Measurements from ENCODE around the gene ZNF516.

ZNF516 gene

DNA sequence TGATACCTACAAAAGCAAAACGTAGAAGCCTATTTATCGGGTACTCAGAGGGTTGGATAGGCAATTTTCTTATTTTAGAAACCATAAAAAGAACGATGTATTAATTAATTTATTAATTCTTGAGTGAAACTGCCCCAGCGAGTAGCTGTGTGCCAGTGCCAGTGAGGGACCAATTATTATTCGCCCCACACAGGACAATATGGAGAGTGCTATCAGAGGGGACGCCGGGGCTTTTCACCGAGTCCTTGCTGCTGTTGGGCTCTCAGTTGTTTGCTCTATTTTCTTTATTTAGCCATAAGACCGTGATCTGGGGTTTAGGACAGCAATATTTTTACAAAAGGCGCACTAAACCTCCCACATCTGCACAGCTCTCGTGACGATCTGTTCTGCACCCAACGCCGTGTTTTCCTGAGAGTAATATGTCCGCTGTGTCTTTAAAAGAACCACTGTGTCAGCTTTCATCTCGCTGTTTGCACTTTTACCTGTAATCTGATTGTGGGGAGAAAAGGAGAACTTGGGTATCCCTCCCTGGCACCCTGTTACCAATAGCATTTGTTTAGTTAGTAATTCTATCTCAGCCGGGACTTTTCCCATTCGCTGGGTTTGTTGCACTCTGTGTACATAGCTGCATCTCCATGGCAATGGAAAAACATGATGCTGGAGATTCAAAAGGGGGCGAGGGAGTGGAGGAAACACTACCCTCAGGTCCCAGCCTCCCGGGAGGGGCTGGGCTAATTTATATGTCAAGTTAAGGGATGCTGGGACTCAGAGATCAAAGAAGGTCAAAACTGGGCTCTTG lies 30.1 kb upstream of the ZNF516 start:
- no peaks in the 10 kb centered on the region for H3K36me3 ChIP-seq (ENCODE audit: control insufficient read depth, insufficient read depth, low read length)
- peak overlapping the region; percentile 29 for H3K4me3 ChIP-seq (ENCODE audit: insufficient read depth, low read depth, low read length)
- peak overlapping the region; percentile 92 for H3K27ac ChIP-seq (ENCODE audit: insufficient read depth, low read depth, low read length, poor library complexity, severe bottlenecking)
- H3K9me3 ChIP-seq (ENCODE audit: control insufficient read depth, low read length) = no peaks in the 10 kb centered on the region
- 52 to 63% methylated on average over 20 of the region's 20 CpGs for WGBS, 2 experiments
- no peaks in the 10 kb centered on the region for H3K27me3 ChIP-seq (ENCODE audit: control insufficient read depth, insufficient read depth, low read length, poor library complexity, severe bottlenecking)
- H3K4me1 ChIP-seq (ENCODE audit: control insufficient read depth, insufficient read depth, low read length) = peaks cover 40% of the 10 kb centered on the region

DNA sequence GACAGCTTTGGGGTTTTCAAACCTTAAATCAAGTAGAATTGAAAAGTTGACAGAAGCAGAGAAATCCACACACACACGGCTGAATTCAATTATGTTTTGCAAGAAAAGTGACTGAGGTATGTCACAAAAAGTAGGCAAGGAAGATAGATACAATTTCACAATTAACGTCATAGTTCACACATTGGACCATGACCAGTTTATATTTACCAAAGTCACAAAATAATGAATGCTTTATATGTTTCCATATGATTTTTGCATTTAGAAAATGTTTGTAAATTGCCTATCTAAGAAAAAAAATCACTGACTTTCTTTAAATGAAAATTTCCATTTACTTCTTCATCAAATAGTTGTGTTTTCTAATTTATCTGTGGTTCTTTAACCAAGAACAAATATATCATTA lies 29.4 kb upstream of the ZNF516 start:
- H3K36me3 ChIP-seq (ENCODE audit: control insufficient read depth, insufficient read depth, low read length) = no peaks in the 10 kb centered on the region
- H3K27me3 ChIP-seq (ENCODE audit: control insufficient read depth, insufficient read depth, low read length, poor library complexity, severe bottlenecking) = no peaks in the 10 kb centered on the region
- 90 to 100% methylated on average over 1 to 2 of the region's 2 CpGs for WGBS, 2 experiments
- H3K27ac ChIP-seq (ENCODE audit: insufficient read depth, low read depth, low read length, poor library complexity, severe bottlenecking) = no peak overlapping the region
- H3K4me1 ChIP-seq (ENCODE audit: control insufficient read depth, insufficient read depth, low read length) = peaks cover 45% of the 10 kb centered on the region
- no peak overlapping the region for H3K4me3 ChIP-seq (ENCODE audit: insufficient read depth, low read depth, low read length)
- H3K9me3 ChIP-seq (ENCODE audit: control insufficient read depth, low read length) = no peaks in the 10 kb centered on the region

DNA sequence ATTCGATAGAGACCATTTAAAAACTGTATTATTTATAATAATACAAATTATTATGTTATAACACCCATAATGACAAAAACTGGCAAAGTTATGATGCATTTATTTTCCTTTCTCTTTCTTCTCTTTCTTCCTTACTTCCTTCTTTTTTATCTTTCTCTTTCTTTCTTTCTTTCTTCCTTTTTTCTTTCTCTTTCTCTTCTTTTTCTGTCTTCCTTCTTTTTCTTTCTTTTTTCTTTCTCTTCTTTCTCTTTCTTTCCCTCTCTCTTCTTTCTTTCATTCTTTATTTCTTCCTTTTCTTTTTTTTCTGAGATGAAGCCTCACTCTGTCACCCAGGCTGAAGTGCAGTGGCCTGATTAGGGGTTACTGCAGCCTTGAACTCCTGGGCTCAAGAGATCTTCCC lies 27.5 kb upstream of the ZNF516 start:
- Histone ChIP-seq H3K27me3 (ENCODE audit: control insufficient read depth, insufficient read depth, low read length, poor library complexity, severe bottlenecking) (no peaks in the 10 kb centered on the region), H3K27ac (ENCODE audit: insufficient read depth, low read depth, low read length, poor library complexity, severe bottlenecking) (no peak overlapping the region), H3K9me3 (ENCODE audit: control insufficient read depth, low read length) (no peaks in the 10 kb centered on the region), H3K4me1 (ENCODE audit: control insufficient read depth, insufficient read depth, low read length) (peaks cover 46% of the 10 kb centered on the region), H3K4me3 (ENCODE audit: insufficient read depth, low read depth, low read length) (no peak overlapping the region), H3K36me3 (ENCODE audit: control insufficient read depth, insufficient read depth, low read length) (no peaks in the 10 kb centered on the region)
- WGBS, 2 experiments = no CpG with 5 or more reads among the region's 1 CpG

- 52 to 56% methylated on average over 19 of the region's 19 CpGs for WGBS, 2 experiments
- Histone ChIP-seq H3K9me3 (ENCODE audit: control insufficient read depth, low read length) (no peaks in the 10 kb centered on the region), H3K36me3 (ENCODE audit: control insufficient read depth, insufficient read depth, low read length) (no peaks in the 10 kb centered on the region), H3K27ac (ENCODE audit: insufficient read depth, low read depth, low read length, poor library complexity, severe bottlenecking) (no peak overlapping the region), H3K4me3 (ENCODE audit: insufficient read depth, low read depth, low read length) (no peak overlapping the region), H3K27me3 (ENCODE audit: control insufficient read depth, insufficient read depth, low read length, poor library complexity, severe bottlenecking) (no peaks in the 10 kb centered on the region), H3K4me1 (ENCODE audit: control insufficient read depth, insufficient read depth, low read length) (peaks cover 46% of the 10 kb centered on the region)
Measured at GRCh38 chr18:76522122-76522503, 27.1 kb upstream of the ZNF516 start.

DNA sequence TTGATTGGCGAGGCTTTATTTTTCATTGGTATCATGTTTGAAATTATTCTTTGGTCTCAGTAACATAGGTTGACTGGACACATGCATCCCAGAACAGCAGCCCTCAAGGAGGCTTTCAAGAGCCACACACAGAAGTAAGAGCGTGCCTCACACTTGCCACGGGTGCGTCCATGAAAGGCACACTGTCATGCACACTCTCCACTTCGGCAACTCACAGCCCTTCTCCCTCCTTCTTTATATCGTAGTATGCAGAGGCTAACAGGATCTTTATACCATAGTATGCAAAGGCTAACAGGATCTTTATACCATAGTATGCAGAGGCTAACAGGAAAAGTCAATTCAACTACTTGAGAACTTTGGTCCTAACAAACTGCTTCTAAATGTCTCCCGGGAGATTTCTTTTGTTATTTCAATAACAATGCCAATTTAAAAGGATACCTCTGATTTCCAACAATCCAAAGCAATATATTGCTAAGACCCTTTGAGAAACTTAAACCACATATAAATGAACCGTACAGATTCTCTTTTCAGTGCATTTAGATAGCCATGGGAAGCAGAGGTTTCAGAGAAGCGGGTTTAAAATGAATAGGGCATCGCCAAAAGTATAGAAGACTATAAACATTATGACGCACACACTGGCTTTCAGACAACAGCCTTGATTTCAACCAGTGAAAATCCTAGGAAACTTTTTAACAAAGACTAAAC lies 26.5 kb upstream of the ZNF516 start:
- no peaks in the 10 kb centered on the region for H3K27me3 ChIP-seq (ENCODE audit: control insufficient read depth, insufficient read depth, low read length, poor library complexity, severe bottlenecking)
- no peak overlapping the region for H3K27ac ChIP-seq (ENCODE audit: insufficient read depth, low read depth, low read length, poor library complexity, severe bottlenecking)
- 65 to 68% methylated on average over 11 of the region's 11 CpGs for WGBS, 2 experiments
- H3K36me3 ChIP-seq (ENCODE audit: control insufficient read depth, insufficient read depth, low read length) = no peaks in the 10 kb centered on the region
- peaks cover 46% of the 10 kb centered on the region for H3K4me1 ChIP-seq (ENCODE audit: control insufficient read depth, insufficient read depth, low read length)
- no peaks in the 10 kb centered on the region for H3K9me3 ChIP-seq (ENCODE audit: control insufficient read depth, low read length)
- no peak overlapping the region for H3K4me3 ChIP-seq (ENCODE audit: insufficient read depth, low read depth, low read length)

DNA sequence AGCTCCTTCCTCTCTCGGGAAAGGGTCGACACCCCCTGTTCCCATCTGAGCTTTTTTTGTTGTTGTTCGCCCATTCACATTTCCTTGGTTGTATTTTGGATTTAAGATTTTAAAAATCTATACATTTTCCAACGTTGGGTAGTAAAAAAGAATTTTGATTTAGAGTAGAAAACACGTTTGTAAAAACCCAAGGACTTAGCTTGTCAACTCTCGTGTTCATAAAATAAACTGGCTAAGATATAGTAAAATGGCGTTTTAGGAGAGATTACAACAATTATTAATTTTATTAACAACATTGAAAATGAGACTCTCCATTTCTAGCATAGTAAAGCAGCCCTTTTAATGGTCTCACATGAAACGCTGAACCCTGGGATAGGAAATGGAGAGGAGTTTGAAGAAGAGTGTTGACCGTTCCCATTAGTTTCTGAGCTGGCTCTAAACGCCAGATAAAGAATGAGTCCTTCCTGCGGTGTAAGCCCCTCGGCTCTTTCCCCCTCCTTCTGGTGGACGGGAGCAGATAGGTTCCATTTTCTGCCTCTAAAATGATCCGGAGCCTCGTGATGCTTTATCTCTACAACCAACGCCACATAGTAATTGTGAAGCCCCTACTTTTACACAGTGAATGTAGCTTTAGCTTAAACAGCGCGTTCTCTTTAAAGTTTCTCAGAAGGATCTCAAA lies 24.0 kb upstream of the ZNF516 start:
- no peaks in the 10 kb centered on the region for H3K36me3 ChIP-seq (ENCODE audit: control insufficient read depth, insufficient read depth, low read length)
- peak overlapping the region; percentile 20 for H3K4me3 ChIP-seq (ENCODE audit: insufficient read depth, low read depth, low read length)
- peaks cover 30% of the 10 kb centered on the region for H3K4me1 ChIP-seq (ENCODE audit: control insufficient read depth, insufficient read depth, low read length)
- H3K27me3 ChIP-seq (ENCODE audit: control insufficient read depth, insufficient read depth, low read length, poor library complexity, severe bottlenecking) = no peaks in the 10 kb centered on the region
- 12 to 18% methylated on average over 15 of the region's 18 CpGs for WGBS, 2 experiments
- H3K27ac ChIP-seq (ENCODE audit: insufficient read depth, low read depth, low read length, poor library complexity, severe bottlenecking) = peak overlapping the region; percentile 71
- no peaks in the 10 kb centered on the region for H3K9me3 ChIP-seq (ENCODE audit: control insufficient read depth, low read length)

GRCh38 chr18:76518123-76518859 lies 23.2 kb upstream of the ZNF516 start:
- peak overlapping the region; percentile 20 for H3K4me3 ChIP-seq (ENCODE audit: insufficient read depth, low read depth, low read length)
- no peaks in the 10 kb centered on the region for H3K36me3 ChIP-seq (ENCODE audit: control insufficient read depth, insufficient read depth, low read length)
- H3K27me3 ChIP-seq (ENCODE audit: control insufficient read depth, insufficient read depth, low read length, poor library complexity, severe bottlenecking) = no peaks in the 10 kb centered on the region
- peaks cover 30% of the 10 kb centered on the region for H3K4me1 ChIP-seq (ENCODE audit: control insufficient read depth, insufficient read depth, low read length)
- peak overlapping the region; percentile 71 for H3K27ac ChIP-seq (ENCODE audit: insufficient read depth, low read depth, low read length, poor library complexity, severe bottlenecking)
- WGBS, 2 experiments = 9% methylated on average over 23 of the region's 25 CpGs
- H3K9me3 ChIP-seq (ENCODE audit: control insufficient read depth, low read length) = no peaks in the 10 kb centered on the region

- no peaks in the 10 kb centered on the region for H3K27me3 ChIP-seq (ENCODE audit: control insufficient read depth, insufficient read depth, low read length, poor library complexity, severe bottlenecking)
- no peaks in the 10 kb centered on the region for H3K36me3 ChIP-seq (ENCODE audit: control insufficient read depth, insufficient read depth, low read length)
- WGBS, 2 experiments = 91 to 94% methylated on average over 3 of the region's 3 CpGs
Measured at GRCh38 chr18:76515576-76515975, 20.5 kb upstream of the ZNF516 start.

GRCh38 chr18:76514573-76514972 lies 19.5 kb upstream of the ZNF516 start:
- no peak overlapping the region for H3K27ac ChIP-seq (ENCODE audit: insufficient read depth, low read depth, low read length, poor library complexity, severe bottlenecking)
- 91 to 93% methylated on average over 10 of the region's 10 CpGs for WGBS, 2 experiments
- H3K4me3 ChIP-seq (ENCODE audit: insufficient read depth, low read depth, low read length) = no peak overlapping the region
- H3K27me3 ChIP-seq (ENCODE audit: control insufficient read depth, insufficient read depth, low read length, poor library complexity, severe bottlenecking) = no peaks in the 10 kb centered on the region
- H3K9me3 ChIP-seq (ENCODE audit: control insufficient read depth, low read length) = no peaks in the 10 kb centered on the region
- peaks cover 11% of the 10 kb centered on the region for H3K4me1 ChIP-seq (ENCODE audit: control insufficient read depth, insufficient read depth, low read length)
- H3K36me3 ChIP-seq (ENCODE audit: control insufficient read depth, insufficient read depth, low read length) = no peaks in the 10 kb centered on the region

More at GRCh38 chr18:76515576-76515975, 20.5 kb upstream of the ZNF516 start:
- Histone ChIP-seq H3K4me3 (ENCODE audit: insufficient read depth, low read depth, low read length) (no peak overlapping the region), H3K4me1 (ENCODE audit: control insufficient read depth, insufficient read depth, low read length) (peaks cover 21% of the 10 kb centered on the region), H3K9me3 (ENCODE audit: control insufficient read depth, low read length) (no peaks in the 10 kb centered on the region), H3K27ac (ENCODE audit: insufficient read depth, low read depth, low read length, poor library complexity, severe bottlenecking) (no peak overlapping the region)

Data from ectodermal cell (in vitro differentiated cells).